Mesenteric fat pad (tissue), 1 donor: ENCODE results near the gene TRABD2B. TPM values are rescaled to one million over a fixed set of nuclear protein-coding genes. Genes with fewer than 3 reads are reported as not detected.

Experiments used
- DNase-seq: peaks from one replicate; pipeline ENCODE4 v3.0.0-alpha.2; 2020; ENCODE audit warnings: low spot score
- total RNA-seq: library from RNA; stranded (reverse); fragmentation: NEBNext Ultra II Directional; extraction: Animal tissue kit (Norgen Biotek cat#: 25700); gene quantifications from one replicate; pipeline ENCODE4 v1.2.1, GENCODE V29; 2021
- donor health status: DM: yes; HTN: yes; CAD: no.

The TRABD2B gene
- total RNA-seq, 1 donor from 2014 or later, result 2.3 TPM

DNA sequence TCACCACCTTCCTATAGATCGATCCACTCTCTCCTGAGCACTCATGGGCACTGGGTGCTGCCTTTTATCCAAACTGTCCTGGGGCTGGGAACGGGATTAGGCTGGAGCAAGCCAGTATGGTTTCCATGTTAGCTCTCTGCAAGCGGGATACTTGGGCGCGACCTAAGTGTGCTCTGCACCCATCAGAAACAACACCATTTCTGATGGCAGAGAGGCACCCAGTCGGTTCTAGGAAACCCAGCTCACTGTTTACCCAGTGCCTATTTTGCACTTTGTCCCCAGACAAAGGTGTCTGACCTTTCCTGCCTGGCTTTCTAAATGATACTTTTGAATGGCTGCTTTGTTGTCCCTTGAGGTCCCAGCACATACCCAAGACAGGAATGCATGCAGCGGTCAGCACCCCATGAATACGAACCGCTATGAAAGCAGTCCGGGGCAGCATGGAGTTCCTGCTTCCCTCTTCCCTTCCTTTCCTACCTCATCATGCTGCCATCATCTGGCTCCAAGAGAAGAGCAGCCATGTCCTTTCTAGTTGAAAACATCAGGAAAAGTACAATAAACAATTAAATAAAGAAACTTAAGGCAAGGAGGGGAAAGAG, 83.9 kb downstream of the TRABD2B start:
- DNase-seq, result no peak

DNA sequence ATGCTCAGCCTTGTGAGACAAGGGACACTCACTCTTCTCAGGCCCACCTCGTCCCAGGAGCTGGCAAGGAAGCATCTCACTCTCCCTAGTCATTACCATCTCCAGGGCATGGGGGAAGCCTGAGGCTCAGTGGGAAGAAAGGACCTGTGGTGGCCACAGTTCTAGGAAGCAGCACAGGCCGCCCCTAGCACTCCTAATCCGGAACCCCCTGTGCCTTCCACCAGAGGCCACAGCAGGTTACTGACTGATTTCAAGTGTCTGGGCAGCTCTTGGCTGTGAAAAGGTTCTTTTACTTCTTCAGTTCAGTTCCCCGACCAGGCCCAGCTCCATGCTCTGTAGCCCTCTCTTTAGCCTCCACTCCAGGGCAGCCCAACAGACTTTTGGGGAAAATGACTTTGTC, 84.4 kb downstream of the TRABD2B start:
- DNase-seq, result no peak

DNA sequence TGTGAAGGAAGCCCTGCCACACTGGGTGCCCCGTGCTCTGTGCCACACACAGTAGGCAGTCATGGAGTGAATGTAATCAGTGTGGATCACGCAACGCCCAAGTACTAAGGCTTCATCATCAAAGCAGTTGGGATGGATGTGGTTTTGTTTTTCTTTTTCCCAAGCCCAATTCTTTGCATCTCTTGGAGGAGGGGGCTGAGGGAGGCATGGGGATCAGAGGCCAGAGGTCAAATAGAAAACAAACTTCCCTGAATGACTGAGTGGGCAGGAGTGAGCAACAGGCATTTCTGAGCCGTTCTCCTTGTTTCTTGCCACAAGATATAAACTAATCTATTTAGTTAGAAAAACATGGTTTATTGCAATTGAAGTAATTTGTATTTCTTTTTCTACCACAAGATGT, 85.3 kb downstream of the TRABD2B start:
- no peak for DNase-seq

DNA sequence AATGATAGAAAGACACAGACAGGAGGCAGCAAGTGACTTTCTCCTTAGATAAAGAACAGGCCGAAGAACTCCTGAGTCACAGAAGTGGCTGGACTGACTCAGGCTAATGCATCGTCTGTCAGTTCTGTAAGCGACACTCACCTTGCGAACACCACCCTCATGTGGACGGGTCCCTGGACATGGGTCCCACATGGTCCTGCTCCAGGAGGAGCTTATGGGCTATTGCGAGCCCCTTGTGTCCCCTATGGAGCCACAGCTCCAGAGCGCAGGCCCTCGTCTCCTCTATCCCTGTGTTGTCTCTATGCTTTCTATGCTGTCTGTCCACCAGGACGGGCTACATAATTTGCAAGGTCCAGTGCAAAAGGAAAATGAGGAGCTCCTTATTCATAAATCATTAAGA, 85.8 kb downstream of the TRABD2B start:
- DNase-seq, result no peak

DNA sequence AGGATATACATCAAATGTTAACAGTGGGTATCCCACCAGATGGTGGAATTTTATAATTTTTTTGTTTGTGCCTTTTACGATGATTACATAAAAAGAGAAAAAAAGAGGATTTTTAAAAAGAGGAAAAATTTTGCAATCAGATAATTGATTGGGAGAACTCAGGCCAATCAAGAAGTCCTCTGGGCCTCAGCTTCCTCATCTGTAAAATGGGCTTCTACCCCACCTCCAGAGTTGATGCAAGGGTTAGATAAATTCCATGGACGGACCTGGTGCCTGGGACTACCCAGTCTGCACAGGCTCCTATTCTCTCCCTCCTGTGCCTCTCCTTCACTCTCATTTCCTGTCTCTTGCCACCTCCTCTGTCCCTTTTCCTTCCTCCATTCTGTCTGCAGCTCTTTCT, 88.9 kb downstream of the TRABD2B start:
- no peak for DNase-seq

DNA sequence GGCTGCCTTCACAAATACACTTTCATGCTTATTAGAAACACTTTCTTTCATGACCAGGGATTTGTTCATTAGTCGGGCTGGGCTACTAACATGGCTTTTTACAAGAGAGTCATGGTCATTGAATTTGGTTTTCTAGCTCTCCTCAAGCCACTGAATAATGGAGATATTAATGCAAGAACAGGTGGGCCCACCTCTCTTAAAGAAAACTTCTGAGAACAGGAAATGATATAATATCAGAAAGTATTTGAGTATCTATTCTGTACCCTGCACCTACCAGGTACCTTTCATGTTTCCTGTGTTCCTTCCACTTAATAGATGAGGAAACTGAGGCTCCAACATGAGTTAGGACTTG, 90.0 kb downstream of the TRABD2B start:
- DNase-seq, result no peak

DNA sequence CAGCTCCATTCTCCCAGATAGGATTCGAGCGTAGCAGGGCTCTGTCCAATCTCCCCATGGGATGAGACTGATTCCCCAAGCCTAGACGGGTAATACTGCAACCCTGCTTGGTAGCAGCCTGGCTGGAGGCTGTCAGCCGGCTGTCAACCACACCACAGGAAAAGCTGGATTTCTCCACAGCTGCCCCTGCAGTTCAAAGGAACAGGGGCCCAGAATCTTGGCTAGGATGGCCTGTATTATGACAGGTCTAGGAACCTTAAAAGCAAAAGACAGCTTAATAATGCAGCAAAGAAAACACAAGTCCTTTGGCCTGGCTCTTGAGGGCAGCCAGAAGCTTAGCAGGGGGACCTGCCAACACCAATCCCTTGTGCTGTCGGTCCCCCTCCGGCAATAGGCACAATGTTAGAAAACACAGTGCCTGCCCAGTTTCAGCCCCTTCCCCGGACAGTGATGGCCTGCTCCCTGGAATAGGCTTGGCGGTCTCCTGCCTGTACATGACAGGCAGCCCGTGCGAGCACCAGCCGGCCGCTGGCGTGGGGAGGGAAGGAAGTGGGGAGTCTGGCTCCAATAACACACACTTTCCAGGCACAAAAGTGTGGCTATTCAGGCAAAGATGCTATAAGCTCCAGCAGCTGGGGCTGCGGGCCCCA, 90.5 kb downstream of the TRABD2B start:
- DNase-seq, result no peak

DNA sequence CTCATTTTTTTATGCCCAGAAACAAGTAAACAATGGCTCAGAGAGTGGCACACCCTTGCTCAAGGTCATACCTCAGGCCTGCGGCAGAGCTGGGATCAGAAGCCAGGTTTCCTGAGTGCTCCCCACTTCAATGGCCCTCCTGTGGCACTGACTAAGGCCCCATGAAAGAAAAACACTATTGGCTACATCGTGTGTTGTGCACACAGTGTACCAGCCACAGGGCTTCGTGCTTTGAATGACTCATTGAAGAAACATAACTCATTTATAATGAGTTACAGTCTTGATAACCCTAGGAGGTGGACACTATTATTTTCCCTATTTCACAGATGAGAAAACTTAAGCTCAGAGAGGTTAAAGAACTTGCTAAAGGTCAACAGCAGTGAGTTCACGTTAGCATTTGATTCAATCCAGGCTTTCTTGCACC, 91.2 kb downstream of the TRABD2B start:
- DNase-seq, result no peak

DNA sequence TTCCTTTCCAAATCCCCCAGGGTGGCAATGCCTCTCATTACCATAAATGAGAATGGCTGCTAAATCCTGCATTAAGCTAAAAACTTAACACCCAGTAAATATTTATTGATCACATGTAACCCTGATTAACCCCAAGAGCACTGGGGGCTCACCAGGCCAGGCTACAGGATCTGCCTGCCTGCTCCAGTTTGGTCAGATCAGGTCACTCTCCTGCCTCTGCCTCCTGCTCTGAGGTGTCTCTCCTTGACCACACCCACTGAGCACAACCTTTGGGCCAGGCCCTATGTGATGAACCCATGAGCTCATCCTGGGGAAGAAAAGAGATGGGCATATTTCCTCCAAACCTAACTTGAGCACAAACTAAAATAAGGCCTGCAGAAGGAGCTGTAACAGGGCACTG, 93.5 kb downstream of the TRABD2B start:
- DNase-seq, result no peak

DNA sequence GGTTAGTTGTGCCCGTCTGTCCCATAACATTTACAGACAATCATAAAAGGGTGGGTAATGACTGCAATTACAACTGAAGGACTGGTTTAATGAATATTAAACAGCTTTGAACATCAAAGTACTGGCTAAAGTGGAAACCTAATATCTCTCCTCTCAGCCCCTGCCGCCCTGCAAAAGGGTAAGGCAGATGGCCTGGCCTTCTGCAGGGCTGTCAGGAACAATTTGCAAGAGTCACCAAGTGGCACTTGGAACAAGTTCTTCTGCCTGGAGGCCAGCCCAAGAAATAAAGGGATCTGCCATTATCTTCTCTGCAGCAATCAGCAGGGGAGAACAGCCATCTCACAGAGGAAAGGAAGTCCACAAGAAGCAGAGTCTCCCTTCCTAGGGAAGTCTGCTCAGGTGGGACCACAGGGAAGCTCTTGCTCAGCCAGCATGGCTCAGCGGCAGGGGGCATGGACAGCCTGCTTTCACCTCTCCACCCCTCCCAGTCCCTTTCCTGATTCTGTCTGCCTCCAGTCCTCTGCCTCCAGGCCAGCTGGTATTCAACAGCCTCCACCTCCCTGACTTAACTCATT, 96.1 kb downstream of the TRABD2B start:
- DNase-seq, result no peak

DNA sequence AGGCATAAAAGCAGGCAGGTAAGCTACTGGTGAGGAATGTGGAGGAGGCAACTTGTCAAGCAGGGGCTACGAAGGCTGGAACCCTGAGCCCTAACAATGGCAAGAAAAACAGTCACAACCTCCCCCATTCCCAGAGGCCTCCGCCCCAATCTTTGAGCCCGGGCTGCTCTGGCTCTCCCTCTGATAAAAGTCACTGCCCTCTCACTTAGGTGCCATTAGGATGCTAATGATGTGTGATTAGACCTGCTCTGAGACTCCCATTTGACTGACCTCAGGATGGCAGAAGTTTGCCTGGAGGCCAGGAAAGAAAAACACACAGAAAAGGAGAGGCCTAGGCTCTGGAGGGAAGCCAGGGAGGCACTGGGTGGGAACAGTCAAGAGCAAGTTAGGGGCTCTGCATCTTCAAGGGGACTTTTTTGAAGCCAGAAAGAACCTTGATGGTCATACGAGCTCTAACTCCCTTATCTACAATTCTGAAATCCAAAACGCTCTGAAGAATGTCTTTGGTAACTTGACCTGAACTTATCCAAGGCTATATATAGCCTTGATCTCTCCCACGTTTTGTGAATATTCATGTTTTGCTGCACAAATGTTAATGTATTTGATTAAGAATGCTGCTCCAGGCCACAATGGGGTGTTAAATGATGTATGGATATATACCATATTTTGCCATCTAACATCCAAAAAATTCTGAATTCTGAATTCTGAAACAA, 98.9 kb downstream of the TRABD2B start:
- DNase-seq, result no peak

DNA sequence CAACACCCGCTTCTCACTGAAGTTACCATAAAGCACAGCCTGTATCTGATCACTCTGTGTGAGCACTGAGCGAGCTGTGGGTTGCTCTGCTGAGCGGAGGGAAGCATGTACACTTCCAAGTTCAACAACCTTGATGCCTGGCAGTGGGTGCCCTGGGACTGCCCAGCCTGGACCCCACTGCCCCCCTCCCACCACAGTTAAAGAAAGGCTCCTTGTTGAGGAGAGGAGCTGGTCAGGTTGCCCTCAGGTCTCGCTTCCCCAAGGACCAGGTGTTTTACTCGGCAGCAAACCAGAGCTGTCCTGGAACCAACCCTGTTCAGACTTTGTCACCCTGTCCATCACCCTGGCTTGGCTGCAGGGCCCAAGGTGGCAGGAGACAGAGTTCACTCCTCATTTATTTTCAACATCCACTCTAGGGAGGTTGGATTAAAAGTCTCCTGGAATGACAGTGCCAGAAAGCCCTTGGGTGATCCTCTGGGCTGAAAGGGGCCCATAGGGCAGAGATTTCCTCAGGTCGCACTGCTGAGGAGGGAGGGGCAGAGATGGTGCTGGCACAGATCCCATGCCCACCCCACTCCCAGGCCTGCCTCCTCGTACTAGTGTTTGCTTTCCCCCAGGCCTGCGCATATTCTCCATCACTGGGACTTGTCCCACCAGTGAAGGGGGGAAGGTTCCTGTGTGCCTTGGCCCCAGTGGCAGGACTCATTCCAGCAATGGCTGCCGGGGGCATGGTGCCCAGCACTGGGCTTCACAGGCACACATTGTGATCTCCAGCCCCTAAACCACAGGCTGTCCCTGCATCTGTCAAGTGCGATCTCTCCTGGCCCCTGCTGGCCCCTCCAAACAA, 101.7 kb downstream of the TRABD2B start:
- DNase-seq, result no peak

DNA sequence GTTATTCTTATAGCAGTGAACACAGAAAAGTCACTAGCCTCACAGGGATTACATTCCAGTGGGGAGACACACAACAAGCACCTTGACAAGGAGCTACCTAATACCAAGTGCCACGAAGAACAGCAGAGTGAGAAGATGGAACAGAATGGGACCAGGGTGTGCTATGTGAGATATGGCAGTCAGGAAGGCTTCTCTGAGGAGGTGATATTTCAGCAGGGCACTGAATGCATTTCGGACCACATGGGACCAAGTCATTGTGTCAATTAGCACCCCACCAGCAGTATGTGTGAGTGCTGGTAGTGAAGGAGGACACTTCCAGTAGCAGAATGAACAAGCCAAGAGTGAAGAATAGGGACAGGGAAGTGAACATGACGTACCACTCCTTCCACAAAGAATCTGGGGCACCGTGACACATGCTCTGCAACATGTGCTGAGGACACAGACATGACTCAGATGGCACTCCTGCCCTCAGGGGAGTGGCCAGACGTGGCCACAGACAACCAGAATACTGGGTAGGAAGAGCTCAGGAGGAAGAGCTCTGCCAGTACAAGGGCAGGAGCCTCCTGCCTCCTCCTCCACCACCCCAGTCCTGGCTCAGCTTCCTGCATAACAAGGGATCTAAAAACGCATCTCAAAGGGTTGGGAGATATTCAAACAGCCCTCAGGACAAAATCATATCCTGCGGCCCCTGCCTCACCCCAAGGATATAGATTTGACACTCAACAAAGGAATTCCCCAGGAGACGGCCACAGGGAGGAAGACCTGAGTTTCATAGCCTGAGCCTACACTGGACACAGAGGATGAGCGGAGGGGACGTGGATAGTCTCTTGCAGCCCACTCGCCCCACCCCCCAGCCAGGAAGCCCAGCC, 102.5 kb downstream of the TRABD2B start:
- DNase-seq, result no peak

DNA sequence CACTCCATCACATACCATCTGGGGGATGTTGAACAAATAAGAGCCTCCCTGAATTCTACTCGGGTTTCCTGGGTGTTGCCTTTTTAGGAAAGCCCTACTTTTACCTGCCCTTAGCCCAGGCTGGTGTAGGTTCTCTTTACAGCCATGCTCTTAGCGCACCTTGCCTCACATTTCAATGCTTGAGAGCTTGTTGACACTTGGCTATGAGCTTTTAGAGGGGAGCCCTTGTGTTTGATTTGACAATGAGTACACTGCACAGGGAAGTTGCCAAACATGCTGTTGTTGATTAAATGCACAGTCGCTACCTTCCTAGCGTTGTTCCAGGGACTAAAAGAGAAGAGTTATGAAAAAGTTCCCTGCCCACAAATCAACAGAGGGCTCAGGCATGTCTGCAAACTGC, 103.8 kb downstream of the TRABD2B start:
- DNase-seq, result no peak

DNA sequence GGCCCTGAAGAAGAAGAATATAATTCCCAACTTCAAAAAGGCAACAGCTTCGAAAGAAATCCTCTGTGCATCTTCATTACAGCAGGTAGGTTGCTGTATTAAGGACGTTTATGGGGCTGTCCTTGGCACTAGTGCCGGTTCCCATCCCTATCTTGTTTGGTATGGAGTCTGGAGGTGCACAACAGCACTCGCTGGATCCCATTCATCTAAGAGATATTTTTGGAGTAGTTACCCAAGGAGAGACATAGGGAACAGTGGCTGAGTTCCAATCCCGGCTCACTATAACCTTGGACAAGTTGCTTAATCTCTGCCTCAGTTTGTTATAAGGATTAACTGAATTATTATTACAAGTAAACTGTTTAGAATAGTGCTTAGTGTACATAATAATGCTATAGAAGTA, 106.4 kb downstream of the TRABD2B start:
- DNase-seq, result no peak

DNA sequence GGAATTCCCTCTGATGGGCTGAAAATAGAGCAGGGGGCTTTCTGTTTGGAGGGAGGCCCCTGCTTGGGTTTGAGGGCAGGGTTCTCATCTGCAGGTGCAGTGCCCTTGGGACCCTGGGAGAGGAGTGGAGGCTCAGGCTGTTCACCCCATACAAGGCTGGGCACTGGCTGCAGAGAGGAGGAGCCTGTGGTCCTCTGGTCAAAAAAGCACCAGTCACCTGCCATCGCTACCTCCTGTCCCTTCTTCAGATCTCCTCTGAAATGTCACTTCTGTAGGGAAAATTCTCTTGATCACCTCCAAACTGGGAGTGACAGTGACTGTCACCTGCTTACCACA, 108.9 kb downstream of the TRABD2B start:
- no peak for DNase-seq

DNA sequence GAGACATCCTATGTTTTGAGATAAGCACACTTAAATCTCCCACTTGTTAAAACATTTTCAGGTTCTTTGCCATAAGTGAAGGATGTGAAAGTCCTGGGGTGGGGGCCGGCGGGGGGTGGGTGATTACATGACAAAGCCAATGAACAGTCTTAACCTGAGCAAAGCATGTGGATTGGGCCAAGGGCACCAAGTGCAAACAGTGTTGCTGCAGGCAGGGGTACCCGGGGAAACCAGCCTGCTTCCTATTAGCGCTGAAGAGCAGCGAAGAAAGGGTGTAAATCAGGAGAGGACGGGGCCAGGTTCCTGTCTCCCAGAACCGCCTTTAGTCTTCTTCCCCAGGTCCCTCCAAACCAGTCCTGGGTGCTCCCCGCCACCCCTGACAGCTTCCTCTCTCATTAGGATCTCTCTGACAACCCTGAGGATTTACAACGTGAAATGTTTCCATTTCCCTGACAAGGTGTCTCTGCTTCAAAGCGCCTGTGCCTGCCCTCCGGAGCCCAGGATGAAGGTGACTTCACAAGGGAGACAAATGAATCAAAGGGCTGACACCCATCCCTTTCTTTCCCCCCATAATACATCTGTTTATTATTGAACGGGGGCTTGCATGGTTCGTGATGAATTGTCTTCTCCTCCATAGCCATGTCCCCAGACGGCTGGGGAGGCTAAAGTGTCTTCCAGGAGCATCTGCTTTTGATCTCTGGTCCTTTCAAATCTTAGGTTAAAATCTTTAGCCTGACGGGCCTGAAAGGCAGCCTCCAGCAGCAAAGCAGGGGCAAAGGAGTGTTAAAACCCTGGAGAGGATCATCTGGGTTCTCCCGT, 109.5 kb downstream of the TRABD2B start:
- DNase-seq, result no peak

DNA sequence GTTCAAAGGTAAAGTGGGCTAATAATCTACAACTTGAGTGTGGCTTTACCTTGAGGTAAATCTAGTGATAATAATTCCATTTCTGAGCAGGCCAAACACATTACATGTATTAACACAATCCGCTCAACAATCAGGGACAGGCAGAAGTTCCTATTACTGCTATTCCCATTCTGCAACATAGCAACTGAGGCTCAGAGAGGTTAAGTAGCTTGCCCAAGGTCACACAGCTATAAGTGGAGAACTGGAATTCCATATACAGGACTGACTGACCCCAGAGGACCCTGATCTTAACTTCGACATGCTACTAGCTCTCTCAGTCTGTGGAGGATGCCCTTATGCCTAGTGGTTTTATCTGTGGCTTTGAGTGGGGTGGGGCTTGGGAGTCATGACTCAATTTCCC, 110.1 kb downstream of the TRABD2B start:
- DNase-seq, result no peak

DNA sequence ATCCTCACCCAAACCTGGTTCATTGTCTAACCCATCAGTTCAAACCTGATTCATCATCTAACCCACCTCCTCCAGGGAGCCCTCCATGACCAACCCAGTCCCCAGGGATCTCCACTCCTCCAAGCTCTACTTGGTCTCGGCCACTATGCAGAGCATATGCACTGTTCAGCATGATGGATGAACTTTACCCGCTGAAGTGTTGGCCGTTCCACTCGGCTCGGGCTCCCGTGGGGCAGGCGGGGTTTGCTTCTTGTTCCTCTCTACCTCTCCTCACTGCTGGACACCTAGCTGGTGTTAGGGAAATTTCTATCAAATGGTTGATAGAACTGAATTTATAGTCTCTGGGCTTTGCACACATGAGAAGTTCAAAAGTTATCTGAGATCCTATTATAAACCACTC, 111.0 kb downstream of the TRABD2B start:
- peak; percentile 35 for DNase-seq
